HepG2 (cell line): ENCODE results near the gene ITIH1. TPM values are rescaled to one million over a fixed set of nuclear protein-coding genes. Genes with fewer than 3 reads are reported as not detected.

ENCODE experiments used
- ERF ChIP-seq: IDR thresholded peaks from 2 replicates; pipeline ENCODE4 v1.6.1; 2018; ENCODE audit warnings: missing biosample characterization, missing genetic modification reagents
- KLF11 ChIP-seq: IDR thresholded peaks from 2 replicates; pipeline ENCODE4 v1.6.1; 2016; ENCODE audit warnings: missing compliant biosample characterization
- MYPOP ChIP-seq: sonication (generic); formaldehyde crosslinking; IDR thresholded peaks from 2 replicates; pipeline ENCODE4 v1.8.1; 2023; ENCODE audit warnings: mild to moderate bottlenecking, moderate library complexity, missing genetic modification reagents
- RFXAP ChIP-seq: sonication (generic); formaldehyde crosslinking; IDR thresholded peaks from 2 replicates; pipeline ENCODE4 v1.4.0; 2020; ENCODE audit warnings: missing genetic modification reagents, borderline replicate concordance
- RNF2 ChIP-seq: fragments of 450-650 bp; conservative IDR thresholded peaks from 2 replicates; pipeline ENCODE4 v1.6.1; 2016; ENCODE audit warnings: low read depth
- SIN3A ChIP-seq: IDR thresholded peaks from 2 replicates; pipeline ENCODE4 v1.6.1; 2011; ENCODE audit warnings: low read depth, mild to moderate bottlenecking, control low read depth, low read length, borderline replicate concordance
- SRSF4 ChIP-seq: fragments of 200-400 bp; formaldehyde crosslinking; IDR thresholded peaks from one replicate; pipeline ENCODE4 v1.6.1; 2018; ENCODE audit warnings: mild to moderate bottlenecking, low read depth, low read length, moderate library complexity; ENCODE audit not compliant: poor library complexity, severe bottlenecking
- TCF7L2 ChIP-seq: IDR thresholded peaks from 2 replicates; pipeline ENCODE4 v1.6.1; 2011; ENCODE audit warnings: mild to moderate bottlenecking, low read depth, low read length, moderate library complexity
- ZBTB44 ChIP-seq: sonication (generic); formaldehyde crosslinking; IDR thresholded peaks from 2 replicates; pipeline ENCODE4 v1.4.0; 2020; ENCODE audit warnings: missing genetic modification reagents
- ZNF207 ChIP-seq: fragments of 450-650 bp; IDR thresholded peaks from 2 replicates; pipeline ENCODE4 v1.6.1; 2016; ENCODE audit warnings: antibody characterized with exemption, borderline replicate concordance
- ZNF281 ChIP-seq: sonication (generic); formaldehyde crosslinking; IDR thresholded peaks from 2 replicates; pipeline ENCODE4 v1.4.0; 2020; ENCODE audit warnings: missing genetic modification reagents, borderline replicate concordance
- ZNF530 ChIP-seq: sonication (generic); formaldehyde crosslinking; IDR thresholded peaks from 2 replicates; pipeline ENCODE4 v1.5.0; 2020; ENCODE audit warnings: low read depth, mild to moderate bottlenecking, missing genetic modification reagents
- ZNF580 ChIP-seq: IDR thresholded peaks from 2 replicates; pipeline ENCODE4 v1.6.1; 2016; ENCODE audit warnings: low read depth, borderline replicate concordance
- ZNF615 ChIP-seq: sonication (generic); formaldehyde crosslinking; IDR thresholded peaks from 2 replicates; pipeline ENCODE4 v1.5.0; 2020; ENCODE audit warnings: mild to moderate bottlenecking, missing genetic modification reagents, borderline replicate concordance
- ZNF639 ChIP-seq: conservative IDR thresholded peaks from 2 replicates; pipeline ENCODE4 v1.6.1; 2018; ENCODE audit warnings: missing genetic modification reagents
- ZNF670 ChIP-seq: sonication (generic); formaldehyde crosslinking; IDR thresholded peaks from 2 replicates; pipeline ENCODE4 v1.8.0; 2022; ENCODE audit warnings: mild to moderate bottlenecking, missing genetic modification reagents, borderline replicate concordance
- polyA plus RNA-seq, 8 experiments: library from polyadenylated mRNA; depleted of rRNA in 3 of 8; stranded (reverse) in 7 of 8; unstranded in 1 of 8; fragments of >200 nt; fragmentation: Illumina TruSeq in 4 of 8; extraction: Trizol in 4 of 8; gene quantifications; 2 replicates each; pipeline versions ENCODE4 v1.2.1 to v1.2.3, GENCODE V29; 2011 to 2016; ENCODE audit warnings: low read depth in 4 of 8, missing spikeins in 1 of 8, mixed read lengths in 1 of 8; ENCODE audit not compliant: insufficient read depth in 1 of 8
- total RNA-seq, 5 experiments: library from RNA; depleted of rRNA; stranded (reverse); fragments of >200 nt; fragmentation: Illumina TruSeq; extraction: Trizol; gene quantifications; 2 replicates each; pipeline ENCODE4 v1.2.3, GENCODE V29; 2016; ENCODE audit warnings: low read depth in 1 of 5
- TF ChIP-seq, protein P1 (sequence below): sonication (generic); formaldehyde crosslinking; IDR thresholded peaks from 2 replicates; pipeline ENCODE4 v1.5.1; 2020; ENCODE audit warnings: mild to moderate bottlenecking, missing genetic modification reagents, moderate library complexity

Gene ITIH1
- total and polyA plus RNA-seq, 2 of the 13 experiments (the other 11 are each of a cell fraction or from before 2014, with no cell fraction given): 12.3 to 19.6 TPM

DNA sequence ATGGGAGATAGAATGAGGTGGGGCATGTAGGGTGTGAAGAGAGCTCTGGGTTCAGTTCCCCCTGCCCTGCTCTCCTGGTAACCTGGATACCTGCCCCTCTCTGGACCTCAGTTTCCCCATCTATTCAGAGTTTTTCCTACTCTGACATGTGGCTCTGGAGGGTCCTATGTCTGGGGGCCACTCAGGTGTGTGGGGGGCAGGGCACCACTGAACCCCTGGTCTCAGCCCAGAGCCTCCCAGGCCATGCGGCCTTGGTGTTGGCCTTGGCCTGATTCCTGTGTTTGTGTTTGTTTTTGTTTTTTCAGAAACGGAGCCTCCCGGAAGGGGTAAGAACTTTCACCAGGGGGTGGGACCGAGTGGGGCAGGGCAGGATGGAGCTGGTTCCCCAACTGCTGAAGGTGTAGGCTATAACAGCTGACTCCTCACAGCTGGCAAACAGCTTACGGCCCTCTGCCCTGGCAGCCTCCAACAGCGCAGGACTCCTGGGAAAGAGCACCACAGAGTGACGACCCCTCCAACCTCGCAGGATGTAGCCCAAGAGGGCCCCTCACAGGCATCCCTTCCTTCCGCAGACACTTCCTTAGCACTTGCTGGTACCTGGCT lies 18.0 kb downstream of the ITIH1 start (continued):
- TF ChIP-seq ZNF580 (CRISPR knock-in tag) (peak; percentile 34; the same call in 1 of the 2 replicates), KLF11 (CRISPR knock-in tag) (no peak), ZNF639 (CRISPR knock-in tag) (no peak; the same call in 1 of the 2 replicates), SRSF4 (no peak), MYPOP (CRISPR knock-in tag) (0 out of 2 replicates have a peak, but pooled peaks have one; percentile 2), ZNF281 (CRISPR knock-in tag) (peak; percentile 92), ZNF615 (CRISPR knock-in tag) (no peak), ZNF530 (CRISPR knock-in tag) (no peak), ZBTB44 (CRISPR knock-in tag) (no peak), RFXAP (CRISPR knock-in tag) (no peak), ZNF207 (no peak), TCF7L2 (no peak), ZNF670 (CRISPR knock-in tag) (no peak; the same call in 1 of the 2 replicates), SIN3A (peak; percentile 84; the same call in 1 of the 2 replicates), ERF (CRISPR knock-in tag) (peak; percentile 80), RNF2 (no peak)
- TF ChIP-seq, protein P1, sequence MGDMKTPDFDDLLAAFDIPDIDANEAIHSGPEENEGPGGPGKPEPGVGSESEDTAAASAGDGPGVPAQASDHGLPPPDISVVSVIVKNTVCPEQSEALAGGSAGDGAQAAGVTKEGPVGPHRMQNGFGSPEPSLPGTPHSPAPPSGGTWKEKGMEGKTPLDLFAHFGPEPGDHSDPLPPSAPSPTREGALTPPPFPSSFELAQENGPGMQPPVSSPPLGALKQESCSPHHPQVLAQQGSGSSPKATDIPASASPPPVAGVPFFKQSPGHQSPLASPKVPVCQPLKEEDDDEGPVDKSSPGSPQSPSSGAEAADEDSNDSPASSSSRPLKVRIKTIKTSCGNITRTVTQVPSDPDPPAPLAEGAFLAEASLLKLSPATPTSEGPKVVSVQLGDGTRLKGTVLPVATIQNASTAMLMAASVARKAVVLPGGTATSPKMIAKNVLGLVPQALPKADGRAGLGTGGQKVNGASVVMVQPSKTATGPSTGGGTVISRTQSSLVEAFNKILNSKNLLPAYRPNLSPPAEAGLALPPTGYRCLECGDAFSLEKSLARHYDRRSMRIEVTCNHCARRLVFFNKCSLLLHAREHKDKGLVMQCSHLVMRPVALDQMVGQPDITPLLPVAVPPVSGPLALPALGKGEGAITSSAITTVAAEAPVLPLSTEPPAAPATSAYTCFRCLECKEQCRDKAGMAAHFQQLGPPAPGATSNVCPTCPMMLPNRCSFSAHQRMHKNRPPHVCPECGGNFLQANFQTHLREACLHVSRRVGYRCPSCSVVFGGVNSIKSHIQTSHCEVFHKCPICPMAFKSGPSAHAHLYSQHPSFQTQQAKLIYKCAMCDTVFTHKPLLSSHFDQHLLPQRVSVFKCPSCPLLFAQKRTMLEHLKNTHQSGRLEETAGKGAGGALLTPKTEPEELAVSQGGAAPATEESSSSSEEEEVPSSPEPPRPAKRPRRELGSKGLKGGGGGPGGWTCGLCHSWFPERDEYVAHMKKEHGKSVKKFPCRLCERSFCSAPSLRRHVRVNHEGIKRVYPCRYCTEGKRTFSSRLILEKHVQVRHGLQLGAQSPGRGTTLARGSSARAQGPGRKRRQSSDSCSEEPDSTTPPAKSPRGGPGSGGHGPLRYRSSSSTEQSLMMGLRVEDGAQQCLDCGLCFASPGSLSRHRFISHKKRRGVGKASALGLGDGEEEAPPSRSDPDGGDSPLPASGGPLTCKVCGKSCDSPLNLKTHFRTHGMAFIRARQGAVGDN (CRISPR knock-in tag): peak; percentile 69
